NCI-H2107 (cell line): ENCODE results near the gene TEKT1.
"Not testable (repeated sequence)": the region's sequence is repeated elsewhere in the genome, so short reads cannot be mapped to it uniquely, and the experiment has no call there.

Experiments used
- DNase-seq: peaks from one replicate; lab custom pipeline; 2025; lab: John Stamatoyannopoulos, UW

The TEKT1 gene

GRCh38 chr17:6815775-6816174, 15.8 kb downstream of the TEKT1 start:
- no peak for DNase-seq

GRCh38 chr17:6812295-6812694, 19.2 kb downstream of the TEKT1 start:
- no peak for DNase-seq

GRCh38 chr17:6811510-6811909, 20.0 kb downstream of the TEKT1 start:
- no peak for DNase-seq

- no peak for DNase-seq
These were observed 31.0 kb downstream of the TEKT1 start for GRCh38 chr17:6800422-6801027.

- no peak for DNase-seq
These were observed 31.8 kb downstream of the TEKT1 start for GRCh38 chr17:6799738-6800137.

GRCh38 chr17:6797718-6798351, 33.7 kb downstream of the TEKT1 start:
- no peak for DNase-seq

GRCh38 chr17:6796887-6797490, 34.5 kb downstream of the TEKT1 start:
- DNase-seq, result no peak

GRCh38 chr17:6796017-6796886, 35.3 kb downstream of the TEKT1 start:
- no peak for DNase-seq

- no peak for DNase-seq
These were observed 37.6 kb downstream of the TEKT1 start for GRCh38 chr17:6793748-6794493.

GRCh38 chr17:6789146-6789545, 42.4 kb downstream of the TEKT1 start:
- DNase-seq, result no peak

GRCh38 chr17:6787081-6787693, 44.3 kb downstream of the TEKT1 start:
- no peak for DNase-seq

- no peak for DNase-seq
These were observed 44.9 kb downstream of the TEKT1 start for GRCh38 chr17:6786618-6787017.

GRCh38 chr17:6782244-6782643, 49.3 kb downstream of the TEKT1 start:
- DNase-seq, result no peak

GRCh38 chr17:6780886-6781285, 50.6 kb downstream of the TEKT1 start:
- no peak for DNase-seq

GRCh38 chr17:6780001-6780400, 51.5 kb downstream of the TEKT1 start:
- no peak for DNase-seq

GRCh38 chr17:6779411-6779810, 52.1 kb downstream of the TEKT1 start:
- DNase-seq, result no peak

GRCh38 chr17:6775871-6776405, 55.6 kb downstream of the TEKT1 start, which contains the start of gene FBXO39:
FBXO39 (plus strand) TSS chr17:6776215; CDS start chr17:6779869, 3,654 bp downstream.
- no peak for DNase-seq

- not testable (repeated sequence) for DNase-seq
These were observed 56.6 kb downstream of the TEKT1 start for GRCh38 chr17:6774906-6775305.

- no peak for DNase-seq
These were observed 59.5 kb downstream of the TEKT1 start for GRCh38 chr17:6772016-6772415.

GRCh38 chr17:6768447-6768846, 63.1 kb downstream of the TEKT1 start:
- DNase-seq, result no peak

GRCh38 chr17:6761779-6762178, 69.8 kb downstream of the TEKT1 start:
- DNase-seq, result no peak
